Testis (tissue), 3 donors: ENCODE results near the gene SLC39A5. TPM values are rescaled to one million over a fixed set of nuclear protein-coding genes. Genes with fewer than 3 reads are reported as not detected.
A peak's percentile ranks its signal among the peaks of the same experiment; 100 is the strongest.

Source experiments
- DNase-seq: peaks from one replicate; pipeline ENCODE4 v3.0.0-alpha.2; 2019
- H3K27ac ChIP-seq, 2 donors: fragments of 200-600 bp; sonication (generic); one replicate each; pipeline ENCODE4 v1.5.1; 2019
- H3K27me3 ChIP-seq: fragments of 200-600 bp; sonication (generic); one replicate; pipeline ENCODE4 v1.5.1; 2019
- H3K36me3 ChIP-seq: fragments of 200-600 bp; sonication (generic); one replicate; pipeline ENCODE4 v1.5.1; 2017; ENCODE audit warnings: low read depth; ENCODE audit errors: missing control alignments
- H3K4me1 ChIP-seq: fragments of 200-600 bp; sonication (generic); one replicate; pipeline ENCODE4 v1.5.1; 2019
- H3K4me3 ChIP-seq, 2 donors: fragments of 200-600 bp; sonication (generic); one replicate each; pipeline ENCODE4 v1.5.1; 2017 to 2019
- H3K9me3 ChIP-seq: fragments of 200-600 bp; sonication (generic); one replicate; pipeline ENCODE4 v1.5.1; 2017
- POLR2A ChIP-seq: fragments of 450-650 bp; IDR thresholded peaks from one replicate; pipeline ENCODE4 v1.6.1; 2017; ENCODE audit warnings: antibody characterized with exemption, mild to moderate bottlenecking, moderate library complexity
- WGBS, 2 donors: methylation state at CpG; one replicate each; pipeline ENCODE4 v1.1.5; 2018; 5-methylcytosine and 5-hydroxymethylcytosine counted together
- intact Hi-C: fragments of 100-400 bp; cut with DNase I; formaldehyde crosslinking; loops from one replicate; pipeline ENCODE4 v1.15.1; 2023; ENCODE audit warnings: low total_unique reads
- polyA plus RNA-seq: library from polyadenylated mRNA; stranded (reverse); fragments of 350-450 nt; fragmentation: Illumina TruSeq; extraction: RNeasy Lipid Tissue Mini Kit (QIAGEN cat#74804); gene quantifications from one replicate; pipeline ENCODE4 v1.2.3, GENCODE V29; 2014; ENCODE audit warnings: low read depth, low replicate concordance; ENCODE audit not compliant: insufficient read depth
- total RNA-seq, 2 donors: library from RNA; depleted of rRNA; stranded (reverse); fragments of >200 nt; gene quantifications; one replicate each; pipeline ENCODE4 v1.2.3, GENCODE V29; 2016
- TF ChIP-seq, protein P1 (sequence below), 3 experiments: fragments of 450-650 bp in 2 of 3; fragments of 200-600 bp in 1 of 3; sonication (generic) in 1 of 3; IDR thresholded peaks; one replicate each; pipeline ENCODE4 v1.5.1; 2016 to 2019; ENCODE audit warnings: antibody characterized with exemption in 3 of 3, mild to moderate bottlenecking in 2 of 3, moderate library complexity in 1 of 3

The SLC39A5 gene
- total and polyA plus RNA-seq, 3 donors from 2014 or later, result 0.87 to 3.9 TPM; not detected in 1

DNA sequence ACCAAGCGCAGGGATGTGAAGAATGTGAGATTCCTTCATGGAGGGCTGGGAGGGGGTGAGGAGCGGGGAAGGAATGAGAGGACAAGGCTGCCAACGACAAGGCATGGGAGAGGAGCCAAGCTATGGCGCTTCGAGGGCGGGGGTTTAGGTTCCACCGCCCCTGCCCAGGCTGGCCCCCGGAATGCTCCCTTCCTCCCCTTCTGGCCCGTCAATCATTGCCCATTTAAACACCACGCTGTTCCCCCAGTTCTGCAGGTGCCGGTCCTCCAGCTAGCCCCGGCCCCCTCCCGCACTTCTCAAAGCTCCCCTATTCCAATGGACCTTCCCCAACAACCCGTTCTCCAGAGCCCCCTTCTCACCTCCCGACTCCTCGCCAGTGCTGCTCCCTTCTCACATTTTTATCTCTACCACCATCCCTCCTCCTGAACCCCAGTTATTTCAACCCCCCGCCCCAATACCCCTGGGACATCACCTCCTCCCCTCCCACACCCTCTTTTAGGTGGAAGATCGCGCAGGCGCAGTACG is 8.6 kb upstream of the SLC39A5 start:
- intact Hi-C loops, result no loop called here
- peak overlapping the region; percentile 89 to 98 for H3K27ac ChIP-seq
- peak overlapping the region; percentile 65 to 95 for H3K4me3 ChIP-seq
- H3K9me3 ChIP-seq, result no peaks in the 10 kb centered on the region
- WGBS, 2 donors, result 1% methylated on average over 12 to 21 of the region's 21 CpGs
- TF ChIP-seq, protein P1, sequence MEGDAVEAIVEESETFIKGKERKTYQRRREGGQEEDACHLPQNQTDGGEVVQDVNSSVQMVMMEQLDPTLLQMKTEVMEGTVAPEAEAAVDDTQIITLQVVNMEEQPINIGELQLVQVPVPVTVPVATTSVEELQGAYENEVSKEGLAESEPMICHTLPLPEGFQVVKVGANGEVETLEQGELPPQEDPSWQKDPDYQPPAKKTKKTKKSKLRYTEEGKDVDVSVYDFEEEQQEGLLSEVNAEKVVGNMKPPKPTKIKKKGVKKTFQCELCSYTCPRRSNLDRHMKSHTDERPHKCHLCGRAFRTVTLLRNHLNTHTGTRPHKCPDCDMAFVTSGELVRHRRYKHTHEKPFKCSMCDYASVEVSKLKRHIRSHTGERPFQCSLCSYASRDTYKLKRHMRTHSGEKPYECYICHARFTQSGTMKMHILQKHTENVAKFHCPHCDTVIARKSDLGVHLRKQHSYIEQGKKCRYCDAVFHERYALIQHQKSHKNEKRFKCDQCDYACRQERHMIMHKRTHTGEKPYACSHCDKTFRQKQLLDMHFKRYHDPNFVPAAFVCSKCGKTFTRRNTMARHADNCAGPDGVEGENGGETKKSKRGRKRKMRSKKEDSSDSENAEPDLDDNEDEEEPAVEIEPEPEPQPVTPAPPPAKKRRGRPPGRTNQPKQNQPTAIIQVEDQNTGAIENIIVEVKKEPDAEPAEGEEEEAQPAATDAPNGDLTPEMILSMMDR (IDR thresholded peaks at IDR 0.05), result no peak
- no peak for TF ChIP-seq POLR2A
- peak; percentile 56 for DNase-seq
- H3K4me1 ChIP-seq, result peaks cover 37% of the 10 kb centered on the region
- no peaks in the 10 kb centered on the region for H3K36me3 ChIP-seq
- no peaks in the 10 kb centered on the region for H3K27me3 ChIP-seq

GRCh38 chr12:56221757-56222530 is 7.9 kb upstream of the SLC39A5 start, which contains the start of gene RNF41:
RNF41 (minus strand) TSS chr12:56221922; CDS start chr12:56214047, 7,875 bp downstream.
- Histone ChIP-seq H3K27ac (peak within 1 kb of the TSS; percentile 89 to 98), H3K9me3 (no peaks in the 10 kb centered on the region), H3K27me3 (no peaks in the 10 kb centered on the region), H3K4me1 (peaks cover 37% of the 10 kb centered on the region), H3K36me3 (no peaks in the 10 kb centered on the region), H3K4me3 (peak within 1 kb of the TSS; percentile 65 to 95)
- intact Hi-C loops, result no loop called here
- peak; percentile 98 for DNase-seq
- WGBS, 2 donors, result 0 to 1% methylated on average over 25 to 42 of the region's 42 CpGs
- TF ChIP-seq, protein P1 (IDR thresholded peaks at IDR 0.05), result peak in 1 of 3 experiments; percentile 14
- TF ChIP-seq POLR2A, result peak; percentile 93

GRCh38 chr12:56222531-56222895 is 7.3 kb upstream of the SLC39A5 start:
- no peaks in the 10 kb centered on the region for H3K36me3 ChIP-seq
- H3K27ac ChIP-seq, result peak overlapping the region; percentile 89 to 98
- H3K9me3 ChIP-seq, result no peaks in the 10 kb centered on the region
- peaks cover 37% of the 10 kb centered on the region for H3K4me1 ChIP-seq
- 0 to 3% methylated on average over 4 of the region's 4 CpGs for WGBS, 2 donors
- H3K4me3 ChIP-seq, result peak overlapping the region; percentile 65 to 95
- H3K27me3 ChIP-seq, result no peaks in the 10 kb centered on the region
- intact Hi-C loops, result no loop called here
- no peak for DNase-seq
- TF ChIP-seq POLR2A, result no peak
- TF ChIP-seq, protein P1 (IDR thresholded peaks at IDR 0.05), result no peak

- Histone ChIP-seq H3K9me3 (no peaks in the 10 kb centered on the region), H3K27me3 (no peaks in the 10 kb centered on the region), H3K4me1 (peaks cover 37% of the 10 kb centered on the region), H3K27ac (peak overlapping the region in 1 of 2 donors; percentile 47), H3K36me3 (no peaks in the 10 kb centered on the region), H3K4me3 (peak overlapping the region in 1 of 2 donors; percentile 68)
- no peak for TF ChIP-seq POLR2A
- 11 to 27% methylated on average over 15 of the region's 15 CpGs for WGBS, 2 donors
- intact Hi-C loops, result no loop called here
- DNase-seq, result no peak
Observed at GRCh38 chr12:56223571-56224101, 6.2 kb upstream of the SLC39A5 start.

GRCh38 chr12:56224102-56224701 is 5.6 kb upstream of the SLC39A5 start, which contains the start of gene NABP2:
NABP2 (plus strand) TSS chr12:56224342; CDS start chr12:56224857, 515 bp downstream.
- peak within 1 kb of the TSS; percentile 47 to 98 for H3K27ac ChIP-seq
- H3K9me3 ChIP-seq, result no peaks in the 10 kb centered on the region
- TF ChIP-seq, protein P1 (IDR thresholded peaks at IDR 0.05), result peak; percentile 83 to 98 (median 90)
- TF ChIP-seq POLR2A, result no peak
- H3K4me3 ChIP-seq, result peak within 1 kb of the TSS; percentile 47 to 68
- no peaks in the 10 kb centered on the region for H3K36me3 ChIP-seq
- H3K4me1 ChIP-seq, result peaks cover 37% of the 10 kb centered on the region
- 0 to 1% methylated on average over 12 to 26 of the region's 41 CpGs for WGBS, 2 donors
- peak; percentile 98 for DNase-seq
- intact Hi-C loops, result no loop called here
- H3K27me3 ChIP-seq, result no peaks in the 10 kb centered on the region
